ENCODE measurements around the gene LIPC.
"Not testable (repeated sequence)": the region's sequence is repeated elsewhere in the genome, so short reads cannot be mapped to it uniquely, and the experiment has no call there.

LIPC gene

DNA sequence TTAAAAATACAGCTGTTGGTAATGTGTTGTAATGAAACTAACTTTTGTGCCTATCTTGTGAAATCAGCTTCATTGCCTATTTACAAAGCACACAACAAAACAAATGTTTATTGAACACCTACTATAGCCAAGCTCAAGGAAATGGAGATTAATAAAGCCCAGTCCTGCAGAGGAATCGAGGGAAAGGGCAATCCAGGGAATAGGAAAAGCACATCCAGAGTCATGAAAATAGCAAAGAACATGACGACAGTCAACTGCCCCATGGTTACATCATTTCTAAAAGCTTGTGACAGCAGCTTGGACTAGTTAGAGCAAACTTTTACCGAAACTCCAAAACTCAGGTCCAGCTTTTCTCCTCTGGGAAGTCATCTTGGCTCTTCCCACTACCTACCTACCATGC is 157.3 kb downstream of the LIPC start:
- Histone ChIP-seq H3K4me2 (peak overlapping the region; percentile 67), H3K4me3 (no peak overlapping the region)
- no peak for TF ChIP-seq Cebpa-rat (IDR thresholded peaks at IDR 0.05)

DNA sequence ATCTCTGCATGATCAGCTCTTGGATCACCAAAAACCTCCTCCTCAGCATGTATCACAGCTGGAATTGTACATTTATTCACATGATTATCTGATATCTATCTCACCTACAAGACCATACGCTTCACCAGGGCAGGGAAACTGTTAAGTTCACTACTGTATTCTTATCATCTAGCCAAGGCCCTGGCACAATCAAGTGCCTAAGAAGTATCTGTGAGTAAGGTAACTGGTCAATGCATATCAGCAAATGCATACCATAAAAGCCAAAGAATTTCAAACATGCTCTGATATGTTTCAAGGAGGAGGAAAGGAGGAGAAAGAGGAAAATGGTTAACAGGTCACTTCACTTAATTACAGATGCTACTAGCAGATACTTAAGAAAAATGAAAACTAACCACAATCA is 158.4 kb downstream of the LIPC start:
- Histone ChIP-seq H3K9me3 (peaks cover 6% of the 10 kb centered on the region; the same call in 1 of the 2 replicates), H3K4me1 (peaks cover 63% of the 10 kb centered on the region), H4K20me1 (no peaks in the 10 kb centered on the region), H3K27me3 (no peaks in the 10 kb centered on the region), H3K9ac (no peak overlapping the region), H3K4me2 (peak overlapping the region; percentile 67), H3K36me3 (peaks cover 25% of the 10 kb centered on the region), H3K27ac (peak overlapping the region; percentile 27; the same call in 1 of the 2 replicates), H3K4me3 (no peak overlapping the region)
- TF ChIP-seq Cebpa-rat (IDR thresholded peaks at IDR 0.05), result no peak

More for the DNA sequence above, 157.3 kb downstream of the LIPC start:
- Histone ChIP-seq H3K9ac (no peak overlapping the region), H3K27ac (peak overlapping the region; percentile 47), H3K27me3 (no peaks in the 10 kb centered on the region), H3K4me1 (peaks cover 75% of the 10 kb centered on the region), H3K9me3 (peaks cover 6% of the 10 kb centered on the region; the same call in 1 of the 2 replicates), H4K20me1 (no peaks in the 10 kb centered on the region), H3K36me3 (peaks cover 16% of the 10 kb centered on the region)

DNA sequence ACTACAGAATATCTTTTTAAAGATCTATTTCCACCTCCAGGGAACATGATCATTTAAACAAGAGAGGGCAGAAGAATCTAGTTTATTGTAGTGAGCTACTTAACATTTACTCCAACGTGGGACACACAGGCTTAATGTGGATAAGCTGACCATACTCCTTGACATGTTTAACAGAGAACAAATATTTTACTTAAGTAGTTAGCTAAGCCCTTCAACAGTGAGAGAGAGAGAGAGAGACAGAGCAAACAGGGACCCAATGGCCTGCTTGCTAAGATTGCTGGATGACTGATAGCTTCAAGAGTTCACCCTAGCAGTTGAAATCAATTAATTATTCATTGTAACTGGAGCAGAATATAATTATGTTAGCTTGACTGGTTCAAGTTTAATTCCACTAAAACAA is 159.1 kb downstream of the LIPC start:
- Histone ChIP-seq H3K4me1 (peaks cover 56% of the 10 kb centered on the region), H3K27me3 (no peaks in the 10 kb centered on the region), H3K4me2 (peak overlapping the region; percentile 13; the same call in 1 of the 2 replicates), H3K4me3 (no peak overlapping the region), H4K20me1 (no peaks in the 10 kb centered on the region), H3K27ac (no peak overlapping the region; the same call in 1 of the 2 replicates), H3K36me3 (peaks cover 31% of the 10 kb centered on the region), H3K9me3 (peaks cover 6% of the 10 kb centered on the region; the same call in 1 of the 2 replicates), H3K9ac (no peak overlapping the region)
- no peak for TF ChIP-seq Cebpa-rat (IDR thresholded peaks at IDR 0.05)

DNA sequence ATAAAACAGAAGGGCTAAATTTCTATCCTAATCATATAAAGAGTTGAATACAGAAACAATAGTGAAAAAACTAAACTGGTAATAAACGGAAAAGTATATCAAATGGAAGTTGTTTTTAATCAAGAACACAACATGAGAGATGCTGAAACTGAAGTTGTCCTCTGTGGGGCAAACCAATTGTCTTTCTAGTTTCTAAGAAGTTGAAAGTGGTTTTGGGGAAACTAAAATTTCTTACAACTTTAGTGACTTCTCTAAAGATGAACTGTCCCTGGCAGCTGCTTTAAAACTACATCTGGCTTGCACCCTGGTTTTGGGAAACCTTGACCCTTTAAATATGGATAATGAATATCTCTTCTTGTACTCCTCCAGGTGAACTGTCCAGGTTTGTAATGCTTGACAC is 162.1 kb downstream of the LIPC start:
- Histone ChIP-seq H3K27ac (no peak overlapping the region), H3K9ac (no peak overlapping the region), H4K20me1 (no peaks in the 10 kb centered on the region), H3K27me3 (no peaks in the 10 kb centered on the region), H3K36me3 (peaks cover 59% of the 10 kb centered on the region), H3K4me2 (no peak overlapping the region), H3K4me1 (peaks cover 27% of the 10 kb centered on the region), H3K9me3 (peaks cover 6% of the 10 kb centered on the region; the same call in 1 of the 2 replicates), H3K4me3 (no peak overlapping the region)
- no peak for TF ChIP-seq Cebpa-rat (IDR thresholded peaks at IDR 0.05)

DNA sequence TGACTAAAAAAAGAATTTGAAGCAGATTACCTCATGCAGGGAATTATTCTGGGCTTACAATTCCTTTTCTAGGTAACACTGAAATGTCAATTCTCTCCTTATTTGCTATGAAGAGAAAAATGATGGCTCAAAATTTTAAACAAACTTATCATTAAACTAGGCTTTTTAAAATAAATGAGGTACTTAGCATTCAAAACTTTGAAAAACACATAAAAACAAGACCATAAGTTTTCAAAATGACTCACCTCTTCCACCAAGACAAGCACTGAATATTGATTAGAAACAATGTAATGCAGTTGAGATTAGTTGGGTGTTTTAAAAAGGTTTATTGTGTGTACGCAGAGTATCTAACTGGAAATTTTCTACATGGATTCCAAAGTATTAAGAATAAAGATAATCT is 163.1 kb downstream of the LIPC start:
- no peak overlapping the region for H3K27ac ChIP-seq
- H3K4me2 ChIP-seq, result no peak overlapping the region
- no peaks in the 10 kb centered on the region for H3K27me3 ChIP-seq

DNA sequence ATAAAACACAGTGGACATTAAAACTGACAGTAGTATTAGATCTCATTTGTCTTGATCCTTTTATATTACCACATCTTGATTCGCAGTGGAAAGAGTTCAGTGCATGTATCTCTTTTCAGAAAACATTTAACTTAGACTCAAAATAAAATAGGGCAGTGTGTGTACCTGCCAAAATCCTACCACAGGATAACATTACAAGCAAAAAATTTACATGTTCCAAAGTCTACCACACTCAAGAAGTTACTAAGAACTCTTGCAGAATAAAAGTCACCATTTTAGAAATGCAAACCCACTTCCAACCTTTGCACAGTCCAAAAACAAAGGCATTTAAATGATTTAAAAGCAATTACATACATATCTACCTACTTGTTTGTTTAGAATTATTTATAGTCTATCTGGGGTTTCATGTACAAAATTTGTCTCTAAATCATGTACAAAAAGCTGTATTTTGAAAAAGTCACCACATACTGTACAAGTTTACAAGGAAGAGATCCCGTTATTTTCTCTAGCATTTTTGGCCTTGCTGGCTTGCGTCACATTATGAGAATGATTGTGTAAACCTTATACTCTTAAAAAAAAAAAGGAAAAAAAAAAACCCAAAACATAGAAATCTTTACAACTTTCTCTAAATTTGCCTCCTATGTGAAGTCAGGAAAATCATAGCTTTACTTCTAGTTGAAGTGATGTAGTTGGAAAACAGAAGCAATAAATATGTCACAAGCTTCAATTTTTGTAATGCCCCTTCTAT is 163.9 kb downstream of the LIPC start:
- no peaks in the 10 kb centered on the region for H4K20me1 ChIP-seq
- H3K9ac ChIP-seq, result no peak overlapping the region
- H3K27ac ChIP-seq, result no peak overlapping the region
- H3K36me3 ChIP-seq, result peaks cover 64% of the 10 kb centered on the region
- no peak overlapping the region for H3K4me2 ChIP-seq
- H3K4me1 ChIP-seq, result peaks cover 8% of the 10 kb centered on the region
- no peaks in the 10 kb centered on the region for H3K27me3 ChIP-seq
- no peak for TF ChIP-seq Cebpa-rat (IDR thresholded peaks at IDR 0.05)
- no peak overlapping the region for H3K4me3 ChIP-seq
- H3K9me3 ChIP-seq, result peaks cover 6% of the 10 kb centered on the region; the same call in 1 of the 2 replicates

More for the DNA sequence above, 163.1 kb downstream of the LIPC start:
- H3K9ac ChIP-seq, result no peak overlapping the region
- H3K4me1 ChIP-seq, result peaks cover 16% of the 10 kb centered on the region
- H3K4me3 ChIP-seq, result no peak overlapping the region
- peaks cover 6% of the 10 kb centered on the region; the same call in 1 of the 2 replicates for H3K9me3 ChIP-seq
- no peak for TF ChIP-seq Cebpa-rat (IDR thresholded peaks at IDR 0.05)
- H3K36me3 ChIP-seq, result peaks cover 60% of the 10 kb centered on the region
- H4K20me1 ChIP-seq, result no peaks in the 10 kb centered on the region

DNA sequence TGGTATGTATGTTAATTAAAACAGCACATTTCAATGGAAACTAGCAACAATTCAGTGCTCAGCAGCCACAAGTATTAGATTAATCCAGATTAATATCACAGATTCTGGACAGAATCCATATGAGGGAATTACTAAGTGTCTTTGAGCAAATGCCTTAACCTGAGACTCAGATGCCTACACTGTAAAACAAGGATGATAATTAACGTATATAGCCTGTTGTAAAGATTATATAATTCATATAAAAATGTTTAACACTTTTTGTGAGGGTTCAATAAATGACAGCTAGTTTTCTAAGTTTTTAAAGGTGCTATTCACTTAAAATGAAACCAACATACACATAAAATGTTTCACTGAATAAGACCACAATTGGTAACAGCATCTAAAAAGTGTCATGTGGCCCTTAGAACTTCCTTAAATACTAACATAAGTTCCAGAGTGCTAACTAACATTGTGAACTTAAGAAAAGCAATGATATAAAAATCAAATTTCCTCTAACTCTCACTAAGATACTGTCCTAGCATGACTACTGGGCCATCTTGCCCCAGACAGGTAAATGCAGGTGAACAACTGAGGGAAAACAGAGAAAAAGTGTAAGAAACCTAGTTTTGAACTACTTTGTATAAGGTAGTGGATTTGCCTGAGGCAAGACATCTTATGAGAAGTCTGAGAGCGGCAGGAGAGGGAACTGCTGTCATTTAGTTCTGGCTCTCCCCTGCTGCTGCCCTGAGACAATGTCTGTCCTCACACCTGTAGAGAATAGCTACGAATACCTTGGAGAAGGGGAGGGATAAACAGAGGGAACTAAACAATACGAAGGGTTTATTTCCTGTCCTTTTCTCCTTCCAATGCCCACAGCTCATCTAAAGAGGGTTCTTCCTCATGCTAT is 166.4 kb downstream of the LIPC start:
- Histone ChIP-seq H3K4me1 (no peaks in the 10 kb centered on the region), H3K27me3 (no peaks in the 10 kb centered on the region), H3K4me2 (no peak overlapping the region), H4K20me1 (no peaks in the 10 kb centered on the region), H3K27ac (no peak overlapping the region), H3K36me3 (peaks cover 79% of the 10 kb centered on the region), H3K9ac (no peak overlapping the region; the same call in 1 of the 2 replicates), H3K4me3 (no peak overlapping the region), H3K9me3 (peaks cover 27% of the 10 kb centered on the region)
- no peak for TF ChIP-seq Cebpa-rat (IDR thresholded peaks at IDR 0.05)

DNA sequence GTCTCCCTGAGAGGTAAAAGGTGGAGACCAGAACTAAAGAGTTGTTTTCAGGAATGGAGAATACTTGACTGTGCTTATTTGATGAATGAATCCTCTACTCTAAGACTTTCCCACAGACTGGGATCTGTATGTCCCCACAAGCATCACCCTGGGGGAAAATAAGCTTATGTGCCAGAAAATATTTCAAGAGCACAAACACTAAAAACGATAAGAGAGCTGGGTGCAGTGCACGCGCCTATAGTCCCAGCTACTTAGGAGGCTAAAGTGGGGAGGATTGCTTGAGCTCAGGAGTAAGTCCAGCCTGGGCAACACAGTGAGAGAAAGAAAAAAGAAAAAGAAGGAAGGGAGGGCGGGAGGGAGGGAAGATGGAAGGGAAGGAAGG is 167.0 kb downstream of the LIPC start:
- TF ChIP-seq Cebpa-rat (IDR thresholded peaks at IDR 0.05), result no peak
- no peak overlapping the region for H3K27ac ChIP-seq
- H3K9ac ChIP-seq, result no peak overlapping the region
- no peaks in the 10 kb centered on the region for H4K20me1 ChIP-seq
- H3K4me3 ChIP-seq, result no peak overlapping the region
- peaks cover 29% of the 10 kb centered on the region for H3K9me3 ChIP-seq
- H3K4me2 ChIP-seq, result no peak overlapping the region
- H3K36me3 ChIP-seq, result peaks cover 80% of the 10 kb centered on the region
- H3K4me1 ChIP-seq, result no peaks in the 10 kb centered on the region
- no peaks in the 10 kb centered on the region for H3K27me3 ChIP-seq

DNA sequence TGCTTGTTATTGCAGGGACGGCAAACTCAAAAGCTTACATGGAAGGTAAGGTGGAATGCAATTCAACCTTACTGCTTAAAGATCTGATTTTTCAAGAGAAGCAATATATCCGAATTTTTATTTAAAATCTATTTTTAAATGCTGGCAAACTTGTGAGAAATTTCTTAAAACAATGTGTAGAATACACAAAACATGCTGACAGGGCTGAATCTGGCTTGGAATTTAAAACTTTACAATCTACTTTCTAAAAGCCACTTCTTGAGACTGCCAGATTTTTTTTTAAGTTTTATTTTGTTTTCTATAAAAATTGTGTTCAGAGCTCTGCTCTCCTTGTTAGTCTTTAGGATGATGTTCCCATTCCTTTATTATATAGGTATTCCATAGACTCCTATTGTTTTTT is 171.0 kb downstream of the LIPC start:
- Histone ChIP-seq H3K27me3 (no peaks in the 10 kb centered on the region), H3K27ac (no peak overlapping the region), H4K20me1 (no peaks in the 10 kb centered on the region), H3K9ac (no peak overlapping the region), H3K36me3 (peaks cover 84% of the 10 kb centered on the region), H3K4me1 (peaks cover 2% of the 10 kb centered on the region), H3K4me3 (no peak overlapping the region), H3K4me2 (no peak overlapping the region), H3K9me3 (peaks cover 42% of the 10 kb centered on the region)
- no peak for TF ChIP-seq Cebpa-rat (IDR thresholded peaks at IDR 0.05)

DNA sequence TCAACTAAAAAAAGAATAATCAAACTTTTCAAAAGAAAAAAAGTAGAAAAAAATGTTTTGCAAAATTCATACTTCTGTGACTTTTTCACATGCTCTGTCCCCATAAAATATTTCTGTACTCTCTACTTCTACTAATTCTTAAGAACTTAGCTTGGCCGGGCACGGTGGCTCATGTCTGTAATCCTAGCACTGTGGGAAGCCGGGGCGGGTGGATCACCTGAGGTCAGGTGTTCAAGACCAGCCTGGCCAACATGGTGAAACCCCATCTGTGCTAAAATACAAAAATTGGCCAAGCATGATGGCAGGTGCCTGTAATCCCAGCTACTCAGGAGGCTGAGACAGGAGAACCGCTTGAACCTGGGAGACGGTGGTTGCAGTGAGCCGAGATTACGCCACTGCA is 172.1 kb downstream of the LIPC start:
- peaks cover 42% of the 10 kb centered on the region for H3K9me3 ChIP-seq
- not testable (repeated sequence) for H3K27ac ChIP-seq, H4K20me1 ChIP-seq, H3K9ac ChIP-seq, H3K27me3 ChIP-seq, H3K4me2 ChIP-seq, H3K4me3 ChIP-seq
- peaks cover 14% of the 10 kb centered on the region for H3K4me1 ChIP-seq
- H3K36me3 ChIP-seq, result peaks cover 78% of the 10 kb centered on the region
